Adrenal gland (tissue), 5 donors: ENCODE results near the gene MYO1A.

ENCODE experiments used
- CTCF ChIP-seq, 6 experiments: fragments of 450-650 bp in 4 of 6; fragments of 200-600 bp in 2 of 6; sonication (generic) in 1 of 6; IDR thresholded peaks; 1 replicate in 5 of 6; 2 replicates in 1 of 6; pipeline versions ENCODE4 v1.5.1 to v1.8.0; 2016 to 2021; ENCODE audit warnings: antibody characterized with exemption in 6 of 6, mild to moderate bottlenecking in 2 of 6, moderate library complexity in 1 of 6
- POLR2A ChIP-seq, 2 donors: fragments of 450-650 bp; IDR thresholded peaks; one replicate each; pipeline ENCODE4 v1.6.1; 2017; ENCODE audit warnings: antibody characterized with exemption in 2 of 2, mild to moderate bottlenecking in 2 of 2, moderate library complexity in 1 of 2
- donor health status: DM: no; HTN: no; CAD: no.

GRCh38 chr12:57096748-57097553 lies 47.0 kb upstream of the MYO1A start:
- TF ChIP-seq CTCF (IDR thresholded peaks at IDR 0.05) (no peak), POLR2A (IDR thresholded peaks at IDR 0.05) (no peak)
